Mucosa of descending colon (tissue), 3 donors: ENCODE results near the gene PDE4B. TPM values are rescaled to one million over a fixed set of nuclear protein-coding genes. Genes with fewer than 3 reads are reported as not detected.
"Not testable (repeated sequence)": the region's sequence is repeated elsewhere in the genome, so short reads cannot be mapped to it uniquely, and the experiment has no call there.

Source experiments
- ATAC-seq: fragments of 200-7000 bp; cut with Tn5 transposase; one replicate; pipeline ENCODE4 v1.9.1; 2020; ENCODE audit warnings: mild to moderate bottlenecking, moderate library complexity
- DNase-seq, 3 donors: peaks; one replicate each; pipeline ENCODE4 v3.0.0-alpha.2; 2020
- H3K36me3 ChIP-seq: fragments of 200-600 bp; one replicate; pipeline ENCODE4 v1.8.0; 2021; ENCODE audit warnings: low read depth, mild to moderate bottlenecking
- H3K4me1 ChIP-seq: fragments of 200-600 bp; one replicate; pipeline ENCODE4 v1.8.0; 2021; ENCODE audit warnings: low read depth, mild to moderate bottlenecking
- H3K4me3 ChIP-seq: fragments of 200-600 bp; one replicate; pipeline ENCODE4 v1.8.0; 2021; ENCODE audit warnings: mild to moderate bottlenecking
- H3K9me3 ChIP-seq: fragments of 200-600 bp; one replicate; pipeline ENCODE4 v1.8.0; 2021; ENCODE audit warnings: mild to moderate bottlenecking
- CTCF ChIP-seq: fragments of 200-600 bp; IDR thresholded peaks from one replicate; pipeline ENCODE4 v1.8.0; 2022; ENCODE audit warnings: antibody characterized with exemption, mild to moderate bottlenecking
- intact Hi-C, 2 donors: fragments of 100-400 bp; cut with DNase I in 1 of 2; cut with micrococcal nuclease in 1 of 2; formaldehyde crosslinking; loops; one replicate each; pipeline versions ENCODE4 v1.11.0 to v1.11.1; 2022; cut with DNase I, micrococcal nuclease
- total RNA-seq, 3 donors: library from RNA; stranded (reverse); fragmentation: NEBNext Ultra II Directional in 2 of 3; extraction: Animal tissue kit (Norgen Biotek cat#: 25700) in 2 of 3; gene quantifications; one replicate each; pipeline versions ENCODE4 v1.2.1 to v1.2.4, GENCODE V29; 2021 to 2023
- donor health status: DM: no; HTN: no; CAD: no; lungs with moderate emphysema.
- donor health status: DM: no; HTN: no; CAD: no.
- donor health status: DM: no; HTN: yes; CAD: no.

PDE4B gene
- total RNA-seq, 3 donors from 2014 or later, result 3.4 to 6.6 (median 4.9) TPM

GRCh38 chr1:65845535-65846060 is 52.9 kb downstream of the PDE4B start:
- no peak overlapping the region for H3K4me3 ChIP-seq
- no peak for ATAC-seq
- intact Hi-C loops, result no loop called here
- DNase-seq, result no peak
- H3K36me3 ChIP-seq, result no peaks in the 10 kb centered on the region
- H3K9me3 ChIP-seq, result peaks cover 9% of the 10 kb centered on the region
- H3K4me1 ChIP-seq, result no peaks in the 10 kb centered on the region
- TF ChIP-seq CTCF, result no peak

- no peak overlapping the region for H3K4me3 ChIP-seq
- peaks cover 9% of the 10 kb centered on the region for H3K9me3 ChIP-seq
- ATAC-seq, result no peak
- DNase-seq, result no peak
- H3K4me1 ChIP-seq, result no peaks in the 10 kb centered on the region
- TF ChIP-seq CTCF, result no peak
- H3K36me3 ChIP-seq, result no peaks in the 10 kb centered on the region
- intact Hi-C loops, result no loop called here
Observed at GRCh38 chr1:65846866-65847265, 54.2 kb downstream of the PDE4B start.

GRCh38 chr1:65850281-65850680 is 57.6 kb downstream of the PDE4B start:
- Histone ChIP-seq H3K4me3 (no peak overlapping the region), H3K4me1 (no peaks in the 10 kb centered on the region), H3K9me3 (peaks cover 9% of the 10 kb centered on the region), H3K36me3 (no peaks in the 10 kb centered on the region)
- ATAC-seq, result no peak
- TF ChIP-seq CTCF, result no peak
- intact Hi-C loops, result no loop called here
- DNase-seq, result no peak

DNA sequence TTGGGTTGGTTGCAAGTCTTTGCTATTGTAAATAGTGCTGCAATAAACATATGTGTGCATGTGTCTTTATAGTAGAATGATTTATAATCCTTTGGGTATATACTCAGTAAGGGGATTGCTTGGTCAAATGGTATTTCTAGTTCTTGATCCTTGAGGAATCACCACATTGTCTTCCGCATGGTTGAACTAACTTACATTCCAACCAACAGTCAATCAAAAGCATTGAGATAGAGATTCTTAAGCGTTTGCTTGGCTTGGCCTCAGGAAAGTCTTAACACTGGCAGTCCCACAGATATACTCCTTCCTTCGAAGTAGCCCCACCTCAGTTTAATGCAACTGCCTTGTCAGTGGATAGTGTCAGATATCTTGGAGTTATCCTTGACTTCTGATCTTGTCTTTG is 63.9 kb downstream of the PDE4B start:
- H3K36me3 ChIP-seq, ATAC-seq, H3K4me3 ChIP-seq, H3K9me3 ChIP-seq, H3K4me1 ChIP-seq, intact Hi-C loops, DNase-seq: not testable (repeated sequence)

- no peak overlapping the region for H3K4me3 ChIP-seq
- no peak for TF ChIP-seq CTCF
- H3K9me3 ChIP-seq, result no peaks in the 10 kb centered on the region
- no peak for DNase-seq
- H3K36me3 ChIP-seq, result no peaks in the 10 kb centered on the region
- intact Hi-C loops, result no loop called here
- no peaks in the 10 kb centered on the region for H3K4me1 ChIP-seq
- no peak for ATAC-seq
Observed at GRCh38 chr1:65866439-65866838, 73.7 kb downstream of the PDE4B start.

DNA sequence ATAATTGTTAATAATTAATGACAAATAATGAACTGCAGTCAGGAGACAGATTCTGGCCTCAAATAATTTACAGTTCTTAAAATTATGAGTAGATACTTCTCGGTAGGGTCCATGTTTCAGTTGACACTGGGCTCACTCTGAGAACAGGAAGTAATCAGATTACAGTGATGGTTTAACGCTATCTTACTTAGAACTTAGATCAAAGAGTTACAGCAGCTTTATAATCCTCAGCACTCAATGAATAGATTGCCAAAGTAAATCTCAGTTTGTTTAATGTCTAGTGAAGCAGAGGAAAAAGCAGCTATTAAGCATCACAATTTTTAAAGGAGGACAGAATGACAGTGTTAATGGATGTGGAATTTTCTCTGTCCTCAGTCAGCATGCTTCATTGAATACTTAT is 79.6 kb downstream of the PDE4B start:
- DNase-seq (no peak), ATAC-seq (no peak)
- no peaks in the 10 kb centered on the region for H3K36me3 ChIP-seq
- no peak overlapping the region for H3K4me3 ChIP-seq
- intact Hi-C loops, result no loop called here
- TF ChIP-seq CTCF, result no peak
- H3K4me1 ChIP-seq, result no peaks in the 10 kb centered on the region
- H3K9me3 ChIP-seq, result peaks cover 6% of the 10 kb centered on the region

- DNase-seq, ATAC-seq, H3K4me1 ChIP-seq, H3K36me3 ChIP-seq, H3K9me3 ChIP-seq, H3K4me3 ChIP-seq, intact Hi-C loops: not testable (repeated sequence)
Observed at GRCh38 chr1:65878342-65878741, 85.6 kb downstream of the PDE4B start.
